ENCODE results near the gene C22orf23. TPM values are rescaled to one million over a fixed set of nuclear protein-coding genes. Genes with fewer than 3 reads are reported as not detected.

Gene C22orf23
- total RNA-seq, 1 donor from 2014 or later: not detected

GRCh38 chr22:37905534-37906363 lies 47.7 kb downstream of the C22orf23 start, which contains the start of gene MICALL1:
TSS of gene MICALL1 (plus strand) at chr22:37906297. CDS start at chr22:37906423, 126 bp downstream.
- Histone ChIP-seq H3K4me1 (peaks cover 7 to 29% of the 10 kb centered on the region in 2 donors), H3K27me3 (no peaks in the 10 kb centered on the region), H3K36me3 (no peaks in the 10 kb centered on the region), H3K27ac (peak within 1 kb of the TSS; percentile 88 to 93), H3K4me3 (peak within 1 kb of the TSS; percentile 85 to 100), H3K9me3 (no peaks in the 10 kb centered on the region)
- intact Hi-C loops (cut with DNase I): loop anchor here (1.0 to 2.0 kb wide), 3 partner anchors 28 to 61 kb away; partner anchors contain the start of genes ANKRD54, C22orf23 and POLR2F
- peak in 1 of 2 donors; percentile 84 for DNase-seq (ENCODE audit: low spot score in 2 of 2)
- TF ChIP-seq CTCF (IDR thresholded peaks at IDR 0.05): peak in 1 of 3 experiments; percentile 39

GRCh38 chr22:37904572-37905533 lies 48.5 kb downstream of the C22orf23 start:
- H3K27ac ChIP-seq: peak overlapping the region; percentile 88 to 93
- no peaks in the 10 kb centered on the region for H3K9me3 ChIP-seq
- peak overlapping the region; percentile 85 to 100 for H3K4me3 ChIP-seq
- intact Hi-C loops (cut with DNase I): no loop called here
- H3K4me1 ChIP-seq: peaks cover 7 to 25% of the 10 kb centered on the region in 2 donors
- H3K27me3 ChIP-seq: no peaks in the 10 kb centered on the region
- no peak for TF ChIP-seq CTCF (IDR thresholded peaks at IDR 0.05)
- peak; percentile 40 to 92 for DNase-seq (ENCODE audit: low spot score in 2 of 2)
- no peaks in the 10 kb centered on the region for H3K36me3 ChIP-seq

- Histone ChIP-seq H3K36me3 (no peaks in the 10 kb centered on the region), H3K4me3 (no peak overlapping the region), H3K27me3 (no peaks in the 10 kb centered on the region), H3K27ac (no peak overlapping the region), H3K9me3 (no peaks in the 10 kb centered on the region), H3K4me1 (peaks cover under 1 to 9% of the 10 kb centered on the region in 2 donors)
- intact Hi-C loops (cut with DNase I): no loop called here
- no peak for DNase-seq (ENCODE audit: low spot score in 2 of 2)
- TF ChIP-seq CTCF (IDR thresholded peaks at IDR 0.05): no peak
Measured at GRCh38 chr22:37898441-37899181, 54.8 kb downstream of the C22orf23 start.

GRCh38 chr22:37897807-37898206 lies 55.6 kb downstream of the C22orf23 start:
- no peak for TF ChIP-seq CTCF (IDR thresholded peaks at IDR 0.05)
- intact Hi-C loops (cut with DNase I): no loop called here
- no peak for DNase-seq (ENCODE audit: low spot score in 2 of 2)
- Histone ChIP-seq H3K27ac (no peak overlapping the region), H3K9me3 (no peaks in the 10 kb centered on the region), H3K27me3 (no peaks in the 10 kb centered on the region), H3K4me3 (no peak overlapping the region), H3K36me3 (no peaks in the 10 kb centered on the region), H3K4me1 (peaks cover 5 to 17% of the 10 kb centered on the region in 2 donors)

- DNase-seq (ENCODE audit: low spot score in 2 of 2): no peak
- intact Hi-C loops (cut with DNase I): no loop called here
- H3K4me3 ChIP-seq: no peak overlapping the region
- TF ChIP-seq CTCF (IDR thresholded peaks at IDR 0.05): no peak
- no peaks in the 10 kb centered on the region for H3K36me3 ChIP-seq
- H3K4me1 ChIP-seq: peaks cover 5 to 23% of the 10 kb centered on the region in 2 donors
- no peaks in the 10 kb centered on the region for H3K27me3 ChIP-seq
- peak overlapping the region in 1 of 2 donors; percentile 8 for H3K27ac ChIP-seq
- no peaks in the 10 kb centered on the region for H3K9me3 ChIP-seq
Measured at GRCh38 chr22:37896939-37897338, 56.5 kb downstream of the C22orf23 start.

Measured in ascending aorta (tissue), 2 donors.